Heart right ventricle (tissue), 16 donors: Measurements from ENCODE around the gene COA5. TPM values are rescaled to one million over a fixed set of nuclear protein-coding genes. Genes with fewer than 3 reads are reported as not detected.

Source experiments
- ATAC-seq, 8 donors: fragments of 200-7000 bp; cut with Tn5 transposase; one replicate each; pipeline ENCODE4 v1.9.1; 2020; ENCODE audit warnings: mild to moderate bottlenecking in 8 of 8, moderate library complexity in 8 of 8, moderate number of reproducible peaks in 1 of 8
- DNase-seq, 2 donors: peaks; one replicate each; pipeline ENCODE4 v3.0.0-alpha.2; 2020
- H3K27ac ChIP-seq, 10 donors: fragments of 200-600 bp; sonication (generic) in 2 of 10; one replicate each; pipeline versions ENCODE4 v1.5.0 to v1.8.0; 2020 to 2022; ENCODE audit warnings: mild to moderate bottlenecking in 3 of 10
- H3K27me3 ChIP-seq, 7 donors: fragments of 200-600 bp; one replicate each; pipeline ENCODE4 v1.8.0; 2021 to 2022; ENCODE audit warnings: mild to moderate bottlenecking in 2 of 7
- H3K36me3 ChIP-seq, 9 donors: fragments of 200-600 bp; sonication (generic) in 1 of 9; one replicate each; pipeline versions ENCODE4 v1.5.0 to v1.8.0; 2020 to 2022; ENCODE audit warnings: mild to moderate bottlenecking in 2 of 9
- H3K4me1 ChIP-seq, 9 donors: fragments of 200-600 bp; sonication (generic) in 1 of 9; one replicate each; pipeline versions ENCODE4 v1.5.0 to v1.8.0; 2020 to 2022; ENCODE audit warnings: mild to moderate bottlenecking in 4 of 9
- H3K4me3 ChIP-seq, 10 donors: fragments of 200-600 bp; sonication (generic) in 2 of 10; one replicate each; pipeline versions ENCODE4 v1.5.0 to v1.8.0; 2020 to 2022; ENCODE audit warnings: mild to moderate bottlenecking in 7 of 10, moderate library complexity in 2 of 10
- H3K9me3 ChIP-seq, 11 donors: fragments of 200-600 bp in 10 of 11; sonication (generic) in 2 of 11; one replicate each; pipeline versions ENCODE4 v1.5.0 to v1.8.0; 2013 to 2022; ENCODE audit warnings: mild to moderate bottlenecking in 2 of 11, control low read depth in 1 of 11, moderate library complexity in 1 of 11
- WGBS, 2 donors: extraction: QIAGEN DNeasy Blood & Tissue Kit; methylation state at CpG; one replicate each; pipeline ENCODE4 v1.1.7; 2013; ENCODE audit warnings: inconsistent platforms in 1 of 2; 5-methylcytosine and 5-hydroxymethylcytosine counted together
- intact Hi-C, 10 donors: fragments of 100-400 bp; cut with DNase I; formaldehyde crosslinking; loops; one replicate each; pipeline versions ENCODE4 v1.11.1 to v1.14.2; 2022
- polyA plus RNA-seq, 2 donors: library from polyadenylated mRNA; stranded (reverse); fragments of 200-250 nt; gene quantifications; one replicate each; pipeline ENCODE4 v1.2.3, GENCODE V29; 2013
- total RNA-seq, 10 donors: library from RNA; stranded (reverse); fragmentation: NEBNext Ultra II Directional in 3 of 10; extraction: Animal tissue kit (Norgen Biotek cat#: 25700) in 3 of 10; gene quantifications; one replicate each; pipeline versions ENCODE4 v1.2.1 to v1.2.4, GENCODE V29; 2021 to 2023
- TF ChIP-seq, protein P1 (sequence below), 9 donors: fragments of 200-600 bp; sonication (generic) in 2 of 9; IDR thresholded peaks; one replicate each; pipeline versions ENCODE4 v1.5.0 to v1.8.0; 2021 to 2022; ENCODE audit warnings: antibody characterized with exemption in 9 of 9, mild to moderate bottlenecking in 5 of 9, moderate library complexity in 1 of 9
- donor health status: Arrhythmogenic right ventricular cardiomyopathy.
- donor health status: ischemic (EF 13 %, LVEDD 7.1; RV severe dilation, severe dysfunction).
- donor health status: healthy with polysubstance abuse.
- donor health status: DM: no; HTN: yes; CAD: no.
- donor health status: DM: no; HTN: no; CAD: no.
- donor health status: ischemic (EF 25% LVEDD 6.9; RV normal size, moderate dysfunction).
- donor health status: ischemic (EF 25% LVEDD 5.7; RV mildly dilated, moderate dysfunction).
- donor health status: healthy.
- donor health status: DM: yes; HTN: yes; CAD: no.
- donor health status: Ischemic cardiomyopathy.
- donor health status: ischemic (EF 35%, LVEDD 5.7; RV mildly dilated, moderate dysfunction).
- donor health status: nonischemic (EF 11% LVEDD 7.7; RV severe dilation, severe dysfunction).
- donor health status: DM: yes; HTN: yes; CAD: no.
- donor health status: PGD.
- donor health status: ischemic (EF 29% LVEDD 5.4; RV normal size, mild dysfunction).
- donor health status: nonischemic (EF 23%, LVEDD 6.1; RV moderate dilation, normal function).

The COA5 gene
- total and polyA plus RNA-seq, 12 donors: 20.2 to 61.2 (median 26.0) TPM

DNA sequence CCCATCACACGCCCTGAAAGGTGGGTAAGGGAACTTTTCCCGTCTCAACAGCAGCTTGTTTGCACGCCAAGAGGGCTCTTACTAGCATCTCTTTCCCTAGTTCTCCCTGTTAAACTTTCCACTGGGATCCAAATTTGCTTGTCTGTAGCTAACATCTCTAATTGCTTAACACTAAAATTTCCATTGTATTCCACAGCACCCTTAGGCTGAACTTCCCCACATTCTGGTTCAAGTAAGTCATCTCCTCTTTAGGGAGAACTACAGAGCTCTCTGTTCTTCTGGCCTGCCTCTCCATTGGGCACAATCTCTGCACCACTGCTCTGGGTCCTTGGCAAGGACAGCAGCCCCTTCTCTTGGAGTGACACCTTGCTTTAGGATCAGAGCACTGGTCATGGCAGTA lies 24.0 kb upstream of the COA5 start:
- Histone ChIP-seq H3K27ac (no peak overlapping the region), H3K9me3 (no peaks in the 10 kb centered on the region), H3K4me1 (no peaks in the 10 kb centered on the region), H3K27me3 (no peaks in the 10 kb centered on the region), H3K4me3 (no peak overlapping the region), H3K36me3 (peaks cover 0 to 93% (median 18%) of the 10 kb centered on the region in 9 donors)
- intact Hi-C loops: no loop called here
- no peak for DNase-seq
- WGBS, 2 donors: 86 to 96% methylated on average over 3 of the region's 3 CpGs
- TF ChIP-seq, protein P1, sequence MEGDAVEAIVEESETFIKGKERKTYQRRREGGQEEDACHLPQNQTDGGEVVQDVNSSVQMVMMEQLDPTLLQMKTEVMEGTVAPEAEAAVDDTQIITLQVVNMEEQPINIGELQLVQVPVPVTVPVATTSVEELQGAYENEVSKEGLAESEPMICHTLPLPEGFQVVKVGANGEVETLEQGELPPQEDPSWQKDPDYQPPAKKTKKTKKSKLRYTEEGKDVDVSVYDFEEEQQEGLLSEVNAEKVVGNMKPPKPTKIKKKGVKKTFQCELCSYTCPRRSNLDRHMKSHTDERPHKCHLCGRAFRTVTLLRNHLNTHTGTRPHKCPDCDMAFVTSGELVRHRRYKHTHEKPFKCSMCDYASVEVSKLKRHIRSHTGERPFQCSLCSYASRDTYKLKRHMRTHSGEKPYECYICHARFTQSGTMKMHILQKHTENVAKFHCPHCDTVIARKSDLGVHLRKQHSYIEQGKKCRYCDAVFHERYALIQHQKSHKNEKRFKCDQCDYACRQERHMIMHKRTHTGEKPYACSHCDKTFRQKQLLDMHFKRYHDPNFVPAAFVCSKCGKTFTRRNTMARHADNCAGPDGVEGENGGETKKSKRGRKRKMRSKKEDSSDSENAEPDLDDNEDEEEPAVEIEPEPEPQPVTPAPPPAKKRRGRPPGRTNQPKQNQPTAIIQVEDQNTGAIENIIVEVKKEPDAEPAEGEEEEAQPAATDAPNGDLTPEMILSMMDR (IDR thresholded peaks at IDR 0.05): no peak
- no peak for ATAC-seq

DNA sequence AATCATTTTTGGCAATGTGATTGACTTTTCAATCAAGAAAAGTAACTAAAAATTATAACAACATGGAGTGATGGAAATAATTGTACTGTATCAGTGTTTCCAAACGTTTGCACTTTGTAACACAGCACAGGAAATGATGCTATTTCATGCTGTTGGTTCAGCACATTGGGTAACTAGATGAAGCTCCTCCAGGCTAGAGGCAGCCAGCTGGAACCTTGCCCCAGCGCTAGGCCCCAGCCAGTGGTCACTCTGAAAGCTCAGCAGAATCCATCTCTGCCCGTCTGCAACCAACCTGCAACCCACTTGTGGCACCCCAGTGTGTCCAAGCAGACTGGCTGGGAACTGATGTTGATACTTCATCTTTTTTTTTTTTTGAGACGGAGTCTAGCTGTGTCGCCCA lies 15.3 kb upstream of the COA5 start:
- Histone ChIP-seq H3K27me3 (no peaks in the 10 kb centered on the region), H3K4me3 (no peak overlapping the region), H3K9me3 (no peaks in the 10 kb centered on the region), H3K27ac (no peak overlapping the region), H3K4me1 (peaks cover 0 to 10% (median 0%) of the 10 kb centered on the region in 9 donors), H3K36me3 (peaks cover 0 to 80% (median 4%) of the 10 kb centered on the region in 9 donors)
- intact Hi-C loops: no loop called here
- DNase-seq (peak in 1 of 2 donors; percentile 47), ATAC-seq (peak in 6 of 8 donors; percentile 26 to 86 (median 54))
- TF ChIP-seq, protein P1 (IDR thresholded peaks at IDR 0.05): no peak
- 75% methylated on average over 5 of the region's 5 CpGs for WGBS, 2 donors

DNA sequence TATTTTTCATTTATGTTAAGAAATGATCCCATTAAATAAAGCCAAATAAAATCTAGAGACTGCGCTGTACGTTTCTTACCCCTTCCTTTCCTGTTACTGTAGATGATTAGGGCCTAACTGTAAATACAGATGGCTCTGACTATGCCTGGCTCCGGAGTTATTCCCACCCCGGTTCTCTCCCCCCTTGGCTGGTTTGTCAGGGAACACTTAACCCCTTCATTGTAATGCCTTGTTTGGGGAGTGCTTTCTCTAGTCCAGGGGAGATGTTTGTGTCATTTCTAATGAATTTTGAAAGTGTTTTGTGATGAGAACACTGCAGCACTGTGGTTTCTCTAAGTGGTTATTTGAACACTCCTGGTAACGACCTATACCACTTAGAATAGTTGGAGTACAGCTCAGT lies 8.8 kb upstream of the COA5 start:
- TF ChIP-seq, protein P1 (IDR thresholded peaks at IDR 0.05): no peak
- WGBS, 2 donors: 50% methylated on average over 5 of the region's 5 CpGs
- Histone ChIP-seq H3K4me3 (no peak overlapping the region), H3K27ac (no peak overlapping the region), H3K4me1 (no peaks in the 10 kb centered on the region), H3K9me3 (no peaks in the 10 kb centered on the region), H3K36me3 (peaks cover 0 to 100% (median 47%) of the 10 kb centered on the region in 9 donors), H3K27me3 (no peaks in the 10 kb centered on the region)
- intact Hi-C loops: no loop called here
- DNase-seq (no peak), ATAC-seq (no peak)

DNA sequence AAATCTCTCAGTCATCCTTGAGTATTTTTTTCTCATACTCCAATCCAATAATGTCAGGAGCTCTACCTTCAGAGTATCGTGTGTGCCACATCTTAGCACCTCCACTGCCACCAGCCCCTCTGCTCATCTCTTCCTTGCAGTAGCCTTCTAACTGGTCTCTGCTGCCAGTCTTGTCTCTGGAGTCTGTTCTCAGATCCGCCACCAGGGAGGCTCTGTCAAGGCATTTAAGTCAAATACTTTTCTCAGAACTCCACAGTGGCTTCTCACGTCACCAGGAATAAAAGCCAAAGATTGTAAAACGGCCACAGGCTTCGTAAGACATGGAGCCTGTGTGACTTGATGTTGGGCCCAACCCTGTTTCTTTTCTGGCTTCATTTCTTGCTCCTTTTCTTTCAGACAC lies 7.2 kb upstream of the COA5 start:
- H3K4me1 ChIP-seq: peaks cover 2 to 14% (median 12%) of the 10 kb centered on the region in 9 donors
- no peak overlapping the region for H3K27ac ChIP-seq
- 81 to 85% methylated on average over 5 of the region's 5 CpGs for WGBS, 2 donors
- H3K36me3 ChIP-seq: peaks cover 0 to 100% (median 55%) of the 10 kb centered on the region in 9 donors
- H3K9me3 ChIP-seq: no peaks in the 10 kb centered on the region
- no peak overlapping the region for H3K4me3 ChIP-seq
- peak in 1 of 8 donors; percentile 22 for ATAC-seq
- H3K27me3 ChIP-seq: no peaks in the 10 kb centered on the region
- TF ChIP-seq, protein P1 (IDR thresholded peaks at IDR 0.05): no peak
- DNase-seq: no peak
- intact Hi-C loops: no loop called here
